GM12878 (cell line): Measurements from ENCODE around the gene CYP27A1. TPM values are rescaled to one million over a fixed set of nuclear protein-coding genes. Genes with fewer than 3 reads are reported as not detected.

Source experiments
- ATAC-seq: fragments of 200-7000 bp; cut with Tn5 transposase; 3 replicates; pipeline ENCODE4 v1.9.1; 2020; ENCODE audit warnings: mild to moderate bottlenecking, moderate library complexity
- BruUV-seq: library from RNA; stranded (reverse); fragments of 400-500 nt; replicated peaks from 2 replicates; lab custom pipeline; 2021; lab: Mats Ljungman, UMichigan
- CTCF ChIA-PET: fragments of 300-600 bp; sonication (Branson Sonifier 250); formaldehyde crosslinking; extraction: SDS; loops from one replicate; lab custom pipeline; 2021; ENCODE audit warnings: inconsistent platforms; lab: Yijun Ruan, JAX
- POLR2A ChIA-PET: fragments of 350-600 bp; formaldehyde crosslinking; extraction: SDS; loops from one replicate; lab custom pipeline; 2021; ENCODE audit warnings: inconsistent platforms; lab: Charles Lee
- RAD21 ChIA-PET: fragments of 300-600 bp; sonication (Branson Sonifier 250); formaldehyde crosslinking; loops from one replicate; lab custom pipeline; 2023; ENCODE audit warnings: antibody characterized with exemption; ENCODE audit not compliant: unreplicated experiment; lab: Charles Lee
- SMC1A ChIA-PET: fragments of 300-600 bp; sonication (Branson Sonifier 250); formaldehyde crosslinking; loops from one replicate; lab custom pipeline; 2023; ENCODE audit not compliant: unreplicated experiment, uncharacterized antibody; lab: Charles Lee
- DNase-seq: peaks from one replicate; pipeline ENCODE4 v3.0.0-alpha.2; 2011; ENCODE audit warnings: low read depth, low spot score
- FAIRE-seq: peaks from 3 replicates; lab custom pipeline; 2011; peaks lifted over from hg19 to GRCh38; lab: Jason Lieb, UNC
- H2AFZ ChIP-seq: 2 replicates; pipeline ENCODE4 v1.6.0; 2011; ENCODE audit warnings: low read depth, low read length, control low read depth; ENCODE audit not compliant: control insufficient read depth
- H3K27ac ChIP-seq: 2 replicates; pipeline ENCODE4 v1.5.1; 2011; ENCODE audit warnings: control low read depth; ENCODE audit not compliant: control insufficient read depth, insufficient read depth
- H3K27me3 ChIP-seq, 2 experiments: replicated peaks in 1 of 2; 2 replicates each; pipeline versions ENCODE4 v1.6.0 to v1.6.1; 2011; ENCODE audit warnings: low read length in 1 of 2; ENCODE audit not compliant: control insufficient read depth in 2 of 2, insufficient read depth in 2 of 2
- H3K36me3 ChIP-seq, 2 experiments: 2 replicates each; pipeline ENCODE4 v1.5.1; 2011; ENCODE audit warnings: low read length in 1 of 2; ENCODE audit not compliant: control insufficient read depth in 2 of 2, insufficient read depth in 2 of 2
- H3K4me1 ChIP-seq: 2 replicates; pipeline ENCODE4 v1.6.1; 2011; ENCODE audit warnings: mild to moderate bottlenecking, low read length, moderate library complexity, mixed read lengths; ENCODE audit not compliant: control insufficient read depth, insufficient read depth
- H3K4me2 ChIP-seq: 2 replicates; pipeline ENCODE4 v1.6.0; 2011; ENCODE audit warnings: control low read depth; ENCODE audit not compliant: control insufficient read depth, insufficient read depth
- H3K4me3 ChIP-seq: fragments of 200-600 bp; sonication (generic); 2 replicates; pipeline ENCODE4 v1.5.1; 2016
- H3K79me2 ChIP-seq: 2 replicates; pipeline ENCODE4 v1.6.0; 2011; ENCODE audit warnings: low read length; ENCODE audit not compliant: control insufficient read depth, insufficient read depth
- H3K9ac ChIP-seq: 2 replicates; pipeline ENCODE4 v1.8.0; 2011; ENCODE audit warnings: low read length, control low read depth, mixed read lengths; ENCODE audit not compliant: control insufficient read depth, insufficient read depth
- H3K9me3 ChIP-seq: replicated peaks from 3 replicates; pipeline ENCODE4 v1.5.1; 2011; ENCODE audit warnings: mild to moderate bottlenecking, low read length; ENCODE audit not compliant: control insufficient read depth, insufficient read depth
- H4K20me1 ChIP-seq: 2 replicates; pipeline ENCODE4 v1.6.0; 2011; ENCODE audit not compliant: control insufficient read depth, insufficient read depth
- BHLHE40 ChIP-seq, 2 experiments: fragments of 450-650 bp in 1 of 2; IDR thresholded peaks; 2 replicates each; pipeline ENCODE4 v1.6.1; 2011 to 2017; ENCODE audit warnings: low read depth in 2 of 2, borderline replicate concordance in 1 of 2, improper control_type of control experiment in 1 of 2, low read length in 1 of 2, mild to moderate bottlenecking in 1 of 2
- HSF1 ChIP-seq: fragments of 150-350 bp; IDR thresholded peaks from 2 replicates; pipeline ENCODE4 v1.6.1; 2014; ENCODE audit warnings: mild to moderate bottlenecking, low read depth, low read length
- PML ChIP-seq: IDR thresholded peaks from 2 replicates; pipeline ENCODE4 v1.6.1; 2012; ENCODE audit warnings: low read length, inconsistent platforms
- TAF1 ChIP-seq: IDR thresholded peaks from 2 replicates; pipeline ENCODE4 v1.6.1; 2011; ENCODE audit warnings: mild to moderate bottlenecking, low read depth, low read length, borderline replicate concordance
- ZNF274 ChIP-seq: IDR thresholded peaks from one replicate; pipeline ENCODE4 v1.8.0; 2011; ENCODE audit not compliant: insufficient read length, insufficient read depth
- WGBS: methylation state at CpG from one replicate; pipeline ENCODE4 v1.1.6; 2016; ENCODE audit warnings: low lambda C conversion rate; ENCODE audit not compliant: insufficient replicate concordance, insufficient coverage; ENCODE audit errors: missing lambda C conversion rate; 5-methylcytosine and 5-hydroxymethylcytosine counted together
- in situ Hi-C: fragments of 300-500 bp; cut with MboI; formaldehyde crosslinking; loops from 9 replicates; pipeline ENCODE4 v1.14.3; 2018; ENCODE audit warnings: mixed read lengths
- intact Hi-C: fragments of 100-400 bp; cut with micrococcal nuclease; formaldehyde crosslinking; loops from one replicate; pipeline ENCODE4 v1.14.2; 2022; ENCODE audit not compliant: unreplicated experiment
- polyA plus RNA-seq, 11 experiments: library from polyadenylated mRNA; depleted of rRNA in 4 of 11; unstranded in 6 of 11; stranded (reverse) in 5 of 11; fragments of >200 nt; fragmentation: Nextera tagmentation in 4 of 11; fragmentation: Illumina TruSeq in 1 of 11; extraction: Ambion mirVana in 4 of 11; extraction: Trizol in 1 of 11; gene quantifications; 1 replicate in 1 of 11; 2 replicates in 10 of 11; pipeline versions ENCODE4 v1.2.1 to v1.2.3, GENCODE V29; 2011 to 2016; ENCODE audit warnings: inconsistent platforms in 2 of 11, missing spikeins in 2 of 11, low read depth in 1 of 11
- total RNA-seq, 4 experiments: library from RNA; depleted of rRNA in 3 of 4; stranded (reverse); fragments of >200 nt in 3 of 4; fragmentation: Illumina TruSeq in 1 of 4; extraction: Trizol in 1 of 4; gene quantifications; 2 replicates each; pipeline versions ENCODE4 v1.2.1 to v1.2.3, GENCODE V29; 2013 to 2021

CYP27A1 gene
- total and polyA plus RNA-seq, 10 of the 15 experiments (the other 5 are each of a cell fraction or from before 2014, with no cell fraction given): 0.11 to 0.72 (median 0.18) TPM; not detected in 2

- no peak for TF ChIP-seq HSF1
- no peak for TF ChIP-seq TAF1
- TF ChIP-seq ZNF274: no peak
- no peak for TF ChIP-seq BHLHE40 (IDR thresholded peaks at IDR 0.05; ENCODE audit: borderline replicate concordance in 1 of 2, low read depth in 2 of 2, low read length in 1 of 2)
- TF ChIP-seq, all 136 proteins: peak for 0
Measured at GRCh38 chr2:218796691-218797090, 14.7 kb downstream of the CYP27A1 start (continued).

- WGBS: 41% methylated on average over 12 of the region's 12 CpGs
- Histone ChIP-seq H3K27ac (no peak overlapping the region), H3K4me1 (no peaks in the 10 kb centered on the region), H3K9ac (no peak overlapping the region), H2AFZ (0 out of 2 replicates have a peak overlapping the region, but pooled peaks have one; percentile 33), H3K27me3 (peaks cover 0 to 2% of the 10 kb centered on the region in 2 experiments; a peak in 2 of 4 replicates), H3K9me3 (no peaks in the 10 kb centered on the region; the same call in 2 of the 3 replicates), H3K4me2 (no peak overlapping the region), H4K20me1 (no peaks in the 10 kb centered on the region), H3K4me3 (no peak overlapping the region), H3K79me2 (no peaks in the 10 kb centered on the region), H3K36me3 (no peaks in the 10 kb centered on the region)
- no TSS peak for BruUV-seq
- no peak for ATAC-seq
- intact Hi-C loops (no loop called here), in situ Hi-C loops (no loop called here)
- CTCF ChIA-PET: no interaction called here
- TF ChIP-seq PML: no peak
- SMC1A ChIA-PET: no interaction called here
- no peak for FAIRE-seq
- RAD21 ChIA-PET: no interaction called here
- DNase-seq: no peak
- POLR2A ChIA-PET: no interaction called here
Measured at GRCh38 chr2:218798767-218799504, 17.0 kb downstream of the CYP27A1 start.
